GM10266 (cell line): ENCODE results near the gene APOO.

Experiments
- DNase-seq: peaks from one replicate; pipeline ENCODE4 v3.0.0; 2012; ENCODE audit errors: extremely low spot score
- TF ChIP-seq, protein P1 (sequence below): IDR thresholded peaks from 2 replicates; pipeline ENCODE4 v1.5.1; 2012; ENCODE audit warnings: mild to moderate bottlenecking, low read depth; ENCODE audit not compliant: control insufficient read depth, insufficient read depth; ENCODE audit errors: missing control alignments

APOO gene

DNA sequence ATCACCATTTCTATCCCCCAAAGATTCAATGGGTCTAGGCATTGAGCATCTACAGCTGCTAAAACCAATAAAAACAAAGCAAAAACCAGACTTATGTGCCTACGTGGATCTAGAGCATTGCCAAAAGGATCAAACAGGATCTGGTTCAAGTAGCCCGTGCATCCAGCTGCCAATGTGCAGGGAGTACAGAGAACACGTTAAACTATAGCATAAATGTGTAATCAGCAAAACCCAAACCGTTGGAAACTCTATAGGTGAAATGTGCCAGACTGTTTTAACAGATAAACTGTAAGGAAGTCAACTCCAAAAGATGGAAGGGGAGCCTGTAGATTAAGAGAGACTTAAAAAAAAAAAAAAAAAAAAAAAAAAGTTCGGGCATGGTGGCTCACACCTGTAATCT lies 58.5 kb downstream of the APOO start:
- no peak for DNase-seq
- TF ChIP-seq, protein P1, sequence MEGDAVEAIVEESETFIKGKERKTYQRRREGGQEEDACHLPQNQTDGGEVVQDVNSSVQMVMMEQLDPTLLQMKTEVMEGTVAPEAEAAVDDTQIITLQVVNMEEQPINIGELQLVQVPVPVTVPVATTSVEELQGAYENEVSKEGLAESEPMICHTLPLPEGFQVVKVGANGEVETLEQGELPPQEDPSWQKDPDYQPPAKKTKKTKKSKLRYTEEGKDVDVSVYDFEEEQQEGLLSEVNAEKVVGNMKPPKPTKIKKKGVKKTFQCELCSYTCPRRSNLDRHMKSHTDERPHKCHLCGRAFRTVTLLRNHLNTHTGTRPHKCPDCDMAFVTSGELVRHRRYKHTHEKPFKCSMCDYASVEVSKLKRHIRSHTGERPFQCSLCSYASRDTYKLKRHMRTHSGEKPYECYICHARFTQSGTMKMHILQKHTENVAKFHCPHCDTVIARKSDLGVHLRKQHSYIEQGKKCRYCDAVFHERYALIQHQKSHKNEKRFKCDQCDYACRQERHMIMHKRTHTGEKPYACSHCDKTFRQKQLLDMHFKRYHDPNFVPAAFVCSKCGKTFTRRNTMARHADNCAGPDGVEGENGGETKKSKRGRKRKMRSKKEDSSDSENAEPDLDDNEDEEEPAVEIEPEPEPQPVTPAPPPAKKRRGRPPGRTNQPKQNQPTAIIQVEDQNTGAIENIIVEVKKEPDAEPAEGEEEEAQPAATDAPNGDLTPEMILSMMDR: no peak

DNA sequence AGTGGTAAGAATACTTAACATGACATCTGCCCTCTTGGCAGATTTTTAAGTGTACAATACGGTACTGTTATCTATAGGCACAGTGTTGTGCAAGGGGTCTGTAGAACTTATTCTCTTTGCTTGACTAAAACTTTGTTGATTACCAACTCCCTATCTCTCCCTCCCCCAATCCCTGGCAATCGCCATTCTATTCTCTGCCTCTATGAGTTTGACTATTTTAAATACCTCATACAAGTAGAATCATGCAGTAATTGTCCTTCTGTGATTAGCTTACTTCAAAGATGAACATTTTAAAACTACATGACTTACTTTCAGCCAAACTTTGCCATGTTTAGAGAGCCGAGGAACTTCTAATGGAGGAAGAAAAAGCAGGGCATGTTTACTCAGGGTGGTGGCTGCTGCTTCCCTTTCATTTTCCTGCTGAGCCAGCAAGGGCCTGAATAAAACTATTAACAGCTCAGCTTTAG lies 62.4 kb downstream of the APOO start:
- TF ChIP-seq, protein P1: no peak
- DNase-seq: no peak

DNA sequence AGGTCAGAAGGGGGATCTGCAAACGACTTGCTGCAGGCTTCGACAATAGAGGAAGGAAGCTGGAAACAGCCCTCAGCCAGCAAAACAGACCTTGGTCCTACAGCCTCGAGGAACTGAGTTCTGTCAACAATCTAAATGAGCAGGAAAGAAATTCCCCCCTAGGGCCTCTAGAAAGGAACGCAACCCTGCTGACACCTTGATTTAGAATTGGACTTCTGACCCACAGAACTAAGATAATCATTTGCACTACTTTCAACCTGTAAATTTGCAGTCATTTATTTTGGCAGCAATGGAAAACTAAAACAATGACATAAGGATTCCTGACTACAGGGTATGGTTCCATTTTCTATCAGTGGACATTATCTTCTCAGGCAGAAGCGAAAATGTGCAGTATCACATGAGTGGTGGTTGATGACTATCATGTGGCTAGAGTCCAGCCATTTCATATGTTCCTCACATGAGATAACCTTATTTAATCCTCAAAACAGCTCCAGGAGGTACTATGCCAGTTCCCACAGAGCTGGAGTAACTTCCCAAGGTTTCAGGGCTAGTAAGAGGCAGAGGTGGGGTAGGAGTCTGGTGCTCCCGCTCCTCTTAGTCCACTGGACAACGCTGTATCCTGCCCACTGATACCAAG lies 63.1 kb downstream of the APOO start:
- TF ChIP-seq, protein P1: no peak

DNA sequence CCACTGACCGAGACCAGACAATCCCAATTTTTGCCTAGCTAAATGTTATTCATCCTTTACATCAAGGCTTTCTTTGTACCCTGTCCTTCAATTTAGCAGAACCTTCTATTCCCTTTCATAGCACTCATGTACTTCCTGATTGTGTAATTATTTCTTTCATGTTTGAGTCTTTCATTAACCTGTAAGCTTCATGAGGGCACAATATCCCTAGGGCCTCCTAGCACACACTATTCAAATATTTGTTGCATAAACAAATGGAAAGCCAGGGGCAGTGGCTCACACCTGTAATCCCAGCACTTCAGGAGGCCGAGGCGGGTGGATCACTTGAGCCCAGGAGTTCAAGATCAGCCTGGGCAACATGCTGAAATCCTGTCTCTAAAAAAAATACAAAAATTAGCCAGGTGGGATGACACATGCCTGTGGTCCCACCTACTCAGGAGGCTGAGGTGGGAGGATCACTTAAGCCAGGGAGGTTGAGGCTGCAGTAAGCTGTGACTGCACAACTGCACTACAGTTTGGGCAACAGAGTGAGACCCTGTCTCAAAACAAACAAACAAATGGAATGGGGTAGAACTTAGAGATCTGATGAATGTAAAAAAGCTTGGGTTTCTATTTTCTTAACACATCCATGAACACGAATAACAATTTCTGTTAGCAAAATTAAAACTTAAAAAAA lies 65.8 kb downstream of the APOO start:
- TF ChIP-seq, protein P1: no peak

More for the DNA sequence above, 63.1 kb downstream of the APOO start:
- DNase-seq: no peak

DNA sequence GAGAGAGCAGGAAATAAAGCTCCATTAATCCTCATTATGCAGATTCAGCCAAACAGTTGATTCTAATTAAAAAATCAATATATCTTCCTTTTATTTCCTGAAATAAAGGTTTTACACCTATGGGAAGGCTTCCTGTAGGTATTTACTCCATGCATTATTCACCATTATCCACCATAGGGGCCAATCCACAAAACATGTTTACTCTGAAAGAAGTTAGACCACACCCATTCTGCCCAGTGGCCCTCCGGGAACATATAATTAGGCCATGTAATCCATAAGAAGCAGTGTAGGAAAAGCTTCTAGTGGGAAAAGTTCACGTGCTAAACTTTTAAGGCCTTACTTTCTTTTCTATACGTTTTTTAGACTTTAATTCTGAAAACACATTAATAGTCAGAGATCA lies 67.1 kb downstream of the APOO start:
- DNase-seq: no peak

More for the DNA sequence above, 65.8 kb downstream of the APOO start:
- no peak for DNase-seq

DNA sequence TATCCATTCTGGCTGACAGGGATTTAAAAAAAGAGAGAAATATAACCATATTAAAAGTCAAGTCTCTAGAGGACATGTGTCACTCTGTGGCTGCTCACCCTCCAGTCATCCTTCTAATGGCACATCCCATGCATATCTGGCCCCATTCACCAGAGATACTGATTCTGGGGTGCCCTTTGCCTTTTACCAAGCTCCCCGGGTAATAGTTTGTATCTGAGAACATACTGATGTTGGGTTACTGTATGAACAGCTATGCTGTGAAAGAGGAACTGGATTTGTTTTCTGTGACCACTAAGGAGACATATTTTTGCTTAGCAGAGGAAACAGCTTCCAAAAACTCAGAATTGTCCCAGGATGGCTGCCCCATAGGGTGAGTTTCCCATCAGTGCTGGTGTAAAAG lies 68.8 kb downstream of the APOO start:
- DNase-seq: no peak

More for the DNA sequence above, 67.1 kb downstream of the APOO start:
- TF ChIP-seq, protein P1: no peak

More for the DNA sequence above, 68.8 kb downstream of the APOO start:
- TF ChIP-seq, protein P1: no peak
